ENCODE measurements around the gene DDX6. TPM values are rescaled to one million over a fixed set of nuclear protein-coding genes. Genes with fewer than 3 reads are reported as not detected.
A peak's percentile ranks its signal among the peaks of the same experiment; 100 is the strongest.
"Not testable (repeated sequence)": the region's sequence is repeated elsewhere in the genome, so short reads cannot be mapped to it uniquely, and the experiment has no call there.

The DDX6 gene
- total RNA-seq, 1 experiment from 2014 or later, result 70.8 TPM

DNA sequence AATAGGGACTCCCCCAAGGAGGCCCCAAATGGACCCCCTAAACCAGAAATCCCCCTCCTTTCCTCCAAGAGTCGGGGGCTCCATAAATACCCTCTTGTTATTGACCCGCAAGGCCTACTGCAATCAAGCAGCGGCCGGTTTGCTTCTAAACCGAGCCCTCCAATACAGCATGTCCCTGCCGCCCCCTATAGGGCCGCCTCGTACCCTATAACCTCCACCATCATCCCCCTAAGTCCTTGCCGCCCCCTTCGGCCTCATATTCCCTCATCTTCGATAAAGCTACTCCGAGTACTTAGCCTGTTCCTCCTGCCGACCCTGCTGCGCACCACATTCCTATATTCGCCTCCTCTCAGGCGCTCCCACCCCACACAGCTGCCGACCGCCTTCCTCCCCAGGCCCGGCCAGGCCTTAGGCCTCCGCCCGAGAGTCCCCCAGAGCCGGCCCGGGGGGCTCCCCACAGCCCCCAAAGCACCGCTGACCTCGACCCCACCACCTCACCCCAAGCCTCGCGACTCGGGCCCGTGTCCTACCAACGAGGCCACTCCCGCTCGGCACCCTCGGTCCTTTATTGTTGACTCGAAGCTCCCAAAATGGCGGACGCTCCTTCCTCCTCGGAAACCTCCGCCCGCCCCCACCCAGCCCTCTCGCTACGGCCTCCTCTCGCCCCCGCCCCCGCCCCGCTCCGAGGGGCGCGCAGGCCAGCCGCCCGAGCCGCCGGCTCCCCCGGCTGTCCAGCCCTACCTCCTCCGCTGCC is 430 bp downstream of the DDX6 start:
- peak; percentile 43 for DNase-seq (ENCODE audit: low read depth)

DNA sequence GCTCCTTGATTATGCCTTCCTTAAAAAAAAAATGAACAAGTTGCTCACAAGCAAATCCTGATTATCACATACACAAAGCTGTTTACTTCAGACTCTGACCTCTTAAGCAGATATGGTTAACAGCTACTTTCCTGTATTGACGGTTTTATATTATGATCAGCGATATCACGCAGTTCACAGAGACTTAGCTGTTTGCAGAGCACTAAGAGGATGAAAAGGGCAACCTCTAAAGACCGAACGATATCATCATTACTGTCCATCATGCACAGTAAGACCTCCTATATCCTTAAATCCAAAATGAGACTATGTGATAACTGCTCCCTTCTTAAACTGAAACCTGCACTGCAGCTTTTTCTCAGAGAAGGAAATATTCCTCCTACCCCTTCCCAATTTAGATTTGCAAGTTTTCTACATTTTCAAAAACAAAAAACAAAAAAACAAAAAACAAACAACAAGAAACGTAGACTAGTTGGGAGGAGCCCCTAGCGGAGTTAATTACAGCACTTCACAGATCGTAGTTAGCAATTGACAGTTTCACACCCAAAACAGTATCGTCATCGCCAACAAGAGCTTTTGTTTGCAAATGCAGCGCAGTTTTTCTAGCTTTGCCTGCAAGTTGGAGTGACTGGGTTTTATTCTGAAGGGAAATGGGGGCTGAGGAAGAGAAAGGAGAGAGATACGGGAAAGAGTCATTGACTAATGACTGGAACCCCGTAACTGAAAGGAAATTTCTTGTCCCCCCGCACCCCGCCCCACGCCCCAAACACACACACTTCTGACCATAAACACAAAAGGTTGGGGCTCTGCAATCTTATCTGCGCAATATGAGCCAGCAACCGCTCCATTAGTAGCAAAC is 1.2 kb downstream of the DDX6 start:
- peak; percentile 24 for DNase-seq (ENCODE audit: low read depth)

DNA sequence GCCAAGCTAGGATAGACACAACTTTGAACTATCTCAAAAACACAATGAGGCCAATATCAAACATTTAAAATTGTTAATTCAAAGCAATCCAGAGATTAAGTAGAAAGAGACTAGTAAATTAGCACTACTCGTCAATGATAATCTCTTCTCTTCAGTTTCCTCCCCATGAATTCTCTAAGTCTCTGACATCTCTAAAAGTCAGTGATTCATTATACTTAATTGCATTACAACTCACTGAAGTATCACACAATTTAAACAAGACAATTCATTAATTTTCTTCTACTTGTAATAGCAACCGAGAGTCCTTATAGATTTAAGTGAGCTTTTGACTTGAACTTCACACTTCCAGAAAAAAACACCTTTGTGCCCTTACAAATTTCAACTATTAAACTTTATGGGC is 4.3 kb downstream of the DDX6 start:
- no peak for DNase-seq (ENCODE audit: low read depth)

DNA sequence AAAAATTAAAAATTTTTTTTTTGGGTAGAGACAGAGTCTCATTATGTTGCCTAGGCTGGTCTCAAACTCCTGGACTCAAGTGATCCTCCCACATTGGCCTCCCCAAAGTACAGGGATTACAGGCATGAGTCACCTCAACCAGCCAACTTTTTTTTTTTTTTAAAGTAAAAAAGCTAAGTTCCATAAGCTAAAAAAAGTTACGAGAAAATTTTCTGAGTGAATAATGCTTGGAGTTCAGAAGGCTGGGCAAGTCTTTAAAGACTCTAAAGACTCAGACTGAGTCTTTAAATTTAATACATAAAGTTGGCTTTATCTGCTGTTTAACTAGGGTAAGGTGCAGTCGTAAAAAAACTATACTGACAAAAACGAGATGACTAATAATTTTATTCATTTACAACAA is 5.6 kb downstream of the DDX6 start:
- DNase-seq (ENCODE audit: low read depth), result peak; percentile 72

DNA sequence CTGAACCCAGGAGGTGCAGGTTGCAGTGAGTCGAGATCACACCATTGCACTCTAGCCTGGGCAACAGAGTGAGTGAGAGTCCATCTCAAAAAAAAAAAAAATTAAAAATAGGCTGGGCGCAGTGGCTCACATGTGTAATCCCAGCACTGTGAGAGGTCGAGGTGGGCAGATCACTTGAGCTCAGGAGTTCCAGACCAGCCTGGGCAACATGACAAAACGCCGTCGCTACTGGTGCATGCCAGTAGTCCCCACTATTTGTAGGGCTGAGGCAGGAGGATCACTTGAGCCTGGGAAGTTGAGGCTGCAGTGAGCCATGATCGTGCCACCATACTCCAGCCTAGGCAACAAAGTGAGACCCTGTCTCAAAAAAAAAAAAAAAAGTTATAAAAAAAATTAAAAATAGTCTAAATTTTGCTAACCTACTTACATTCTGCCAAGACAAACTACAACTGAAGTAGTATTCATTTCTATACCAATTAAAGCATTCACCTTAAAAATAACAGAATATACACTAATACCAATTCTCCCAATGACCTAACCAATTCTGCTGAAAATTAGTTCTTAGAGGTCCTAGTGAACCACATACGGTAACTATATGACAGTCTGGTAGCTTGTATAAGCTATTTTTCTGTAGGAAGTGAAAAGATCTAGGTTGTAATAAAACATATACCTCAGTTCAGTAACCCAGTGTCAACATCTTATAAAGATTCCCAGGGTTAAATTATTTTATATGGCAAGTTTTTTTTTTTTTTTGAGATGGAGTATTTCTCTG is 7.1 kb downstream of the DDX6 start:
- DNase-seq (ENCODE audit: low read depth), result no peak

DNA sequence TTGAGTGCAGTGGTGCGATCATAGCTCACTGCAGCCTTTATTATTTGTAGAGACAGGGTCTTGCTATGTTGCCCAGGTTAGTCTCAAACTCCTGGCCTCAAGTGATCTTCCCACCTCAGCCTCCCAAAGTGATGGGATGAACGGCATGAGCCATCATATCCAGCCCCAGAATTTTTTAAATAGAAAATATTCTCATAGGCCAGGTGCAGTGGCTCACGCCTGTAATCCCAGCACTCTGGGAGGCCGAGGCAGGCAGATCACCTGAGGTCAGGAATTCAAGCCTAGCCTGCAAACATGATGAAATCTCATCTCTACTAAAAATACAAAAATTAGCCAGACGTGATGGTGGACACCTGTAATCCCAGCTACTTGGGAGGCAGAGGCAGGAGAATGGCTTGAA is 7.6 kb downstream of the DDX6 start:
- not testable (repeated sequence) for DNase-seq (ENCODE audit: low read depth)

DNA sequence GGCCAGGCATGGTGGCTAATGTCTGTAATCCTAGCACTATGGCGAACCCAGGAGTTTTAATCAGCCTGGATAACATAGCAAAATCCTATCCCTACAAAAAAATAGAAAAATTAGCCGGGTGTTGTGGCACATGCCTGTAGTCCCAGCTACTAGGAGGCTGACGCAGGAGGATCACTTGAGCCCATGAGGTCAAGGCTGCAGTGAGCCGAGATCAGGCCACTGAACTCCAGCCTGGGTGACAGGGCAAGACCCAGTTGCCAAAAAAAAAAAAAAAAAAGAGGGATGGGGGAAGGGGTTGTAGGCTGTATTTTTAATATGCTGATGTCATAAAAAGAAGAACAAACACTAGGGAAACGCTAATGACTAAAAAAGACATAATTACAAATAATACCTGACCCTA is 12.1 kb downstream of the DDX6 start:
- DNase-seq (ENCODE audit: low read depth), result no peak

DNA sequence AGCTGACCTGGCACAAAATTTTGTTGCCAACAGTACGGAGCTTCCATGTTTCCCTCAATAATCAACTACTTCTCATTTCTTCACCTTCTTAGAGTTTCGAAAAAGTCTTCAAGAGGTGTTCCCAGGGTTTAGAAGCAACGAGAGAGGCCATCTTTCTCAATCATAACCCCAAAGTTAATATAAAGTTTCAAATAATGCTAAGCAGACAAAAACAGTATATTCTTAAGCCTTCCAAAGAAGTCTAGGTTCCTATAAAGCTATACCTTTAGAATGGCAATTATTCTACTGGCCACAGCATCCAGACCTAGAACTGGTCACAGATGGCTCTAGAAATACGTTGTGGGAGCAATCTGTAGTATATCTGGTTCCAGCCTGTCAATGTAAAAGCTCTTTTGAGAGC is 16.9 kb downstream of the DDX6 start:
- DNase-seq (ENCODE audit: low read depth), result no peak

DNA sequence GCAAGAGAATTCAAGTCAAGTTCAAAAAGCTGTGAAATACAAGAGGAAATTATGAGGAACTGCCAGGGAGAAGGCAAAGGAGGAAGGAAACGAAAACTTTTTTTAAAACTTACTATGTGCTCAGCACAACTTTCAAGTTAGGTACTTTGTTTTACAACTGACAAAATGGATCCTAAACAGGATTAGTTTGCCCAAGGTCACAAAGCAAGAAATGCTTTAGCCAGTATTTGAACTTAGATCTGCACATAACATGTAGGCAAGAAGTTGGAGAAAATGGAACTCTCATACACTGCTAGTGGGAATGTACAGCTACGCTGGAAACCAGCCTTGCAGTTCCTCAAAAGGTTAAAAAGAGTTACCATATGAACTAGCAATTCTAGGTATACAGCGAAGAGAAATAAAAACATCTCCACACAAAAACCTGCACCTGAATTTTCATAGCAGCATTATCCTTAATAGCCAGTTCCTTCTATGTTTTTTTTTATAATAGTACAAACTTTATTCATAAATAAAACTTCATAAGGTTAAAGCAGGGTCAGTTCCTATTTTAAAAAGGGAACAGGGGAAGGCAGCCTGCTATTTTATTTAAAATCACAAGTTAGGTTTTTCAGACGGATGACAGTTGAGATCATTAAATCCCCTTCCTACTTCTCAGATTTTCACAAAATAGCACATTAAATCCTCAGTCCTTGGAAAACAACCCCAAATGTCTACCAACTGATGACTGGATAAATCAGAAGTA is 19.2 kb downstream of the DDX6 start:
- DNase-seq (ENCODE audit: low read depth), result no peak

DNA sequence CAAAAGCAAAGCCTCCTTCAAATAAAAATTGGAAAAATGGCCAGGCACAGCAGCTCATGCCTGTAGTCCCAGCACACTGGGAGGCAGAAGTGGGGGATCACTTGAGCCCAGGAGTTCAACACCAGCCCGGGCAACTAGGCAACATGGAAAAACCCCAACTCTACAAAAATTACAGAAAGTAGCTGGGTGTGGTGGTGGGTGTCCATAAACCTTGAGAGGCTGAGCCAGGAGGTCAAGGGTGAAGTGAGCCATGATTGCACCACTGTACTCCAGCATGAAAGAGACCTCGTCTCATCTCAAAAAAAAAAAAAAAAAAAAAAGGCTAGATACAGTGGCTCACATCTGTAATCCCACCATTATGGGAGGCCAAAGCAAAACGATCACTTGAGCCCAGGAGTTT is 22.3 kb downstream of the DDX6 start:
- DNase-seq (ENCODE audit: low read depth), result no peak

DNA sequence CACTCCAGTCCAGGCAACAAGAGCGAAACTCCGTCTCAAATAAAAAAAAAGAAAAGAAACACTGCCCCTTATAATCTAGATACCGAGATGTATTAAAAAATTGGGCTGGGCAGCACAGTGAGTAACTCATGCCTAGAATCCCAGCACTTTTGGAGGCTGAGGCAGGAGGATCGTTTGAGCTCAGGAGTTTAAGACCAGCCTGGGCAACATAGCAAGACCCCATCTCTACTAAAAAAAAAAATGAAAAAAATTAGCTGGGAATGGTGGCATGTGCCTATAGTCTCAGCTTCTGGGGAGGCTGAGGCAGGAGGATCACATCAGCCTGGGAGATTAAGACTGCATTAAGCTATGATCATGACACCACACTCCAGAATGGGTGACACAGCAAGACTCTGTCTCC is 24.9 kb downstream of the DDX6 start:
- DNase-seq (ENCODE audit: low read depth), result no peak

DNA sequence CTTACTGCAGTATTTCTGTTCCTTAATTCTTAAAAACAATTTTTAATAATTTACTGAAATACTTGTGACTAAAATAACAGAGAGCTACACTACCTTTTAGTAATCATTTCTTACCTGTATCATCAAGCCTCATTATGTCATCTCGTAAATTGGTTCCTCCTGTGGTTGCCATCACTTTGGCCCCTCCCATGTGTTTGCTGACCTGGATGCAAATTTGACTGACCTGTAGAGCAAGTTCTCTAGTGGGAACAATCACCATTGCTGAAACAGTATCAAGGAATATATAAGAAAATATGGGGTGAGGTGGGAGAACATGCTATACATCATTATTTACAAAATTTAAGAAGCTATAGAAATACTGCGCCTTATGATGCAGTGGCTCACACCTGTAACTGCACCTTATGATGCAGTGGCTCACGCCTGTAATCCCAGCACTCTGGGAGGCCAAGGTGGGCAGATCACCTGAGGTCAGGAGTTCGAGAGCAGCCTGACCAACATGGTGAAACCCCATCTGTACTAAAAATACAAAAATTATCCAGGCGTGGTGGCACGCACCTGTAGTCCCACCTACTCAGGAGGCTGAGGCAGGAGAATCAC is 25.8 kb downstream of the DDX6 start:
- not testable (repeated sequence) for DNase-seq (ENCODE audit: low read depth)

DNA sequence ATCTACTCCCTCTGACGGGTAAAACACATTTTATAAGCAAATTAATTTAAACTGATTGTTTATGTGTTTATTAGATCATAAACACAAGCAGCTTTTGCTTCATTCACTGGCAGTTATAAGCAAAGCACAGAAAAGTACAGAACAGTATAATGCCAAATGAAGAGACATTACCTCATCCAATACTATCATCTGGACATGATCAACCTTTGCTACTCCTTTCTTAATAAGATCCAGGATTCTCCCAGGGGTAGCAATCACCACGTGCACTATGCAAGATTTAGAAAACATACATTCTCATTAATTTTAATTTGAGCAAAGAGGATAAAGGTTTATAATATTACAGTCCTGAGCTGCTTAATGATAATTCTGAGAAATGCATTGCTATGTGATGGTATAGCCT is 27.9 kb downstream of the DDX6 start:
- no peak for DNase-seq (ENCODE audit: low read depth)

DNA sequence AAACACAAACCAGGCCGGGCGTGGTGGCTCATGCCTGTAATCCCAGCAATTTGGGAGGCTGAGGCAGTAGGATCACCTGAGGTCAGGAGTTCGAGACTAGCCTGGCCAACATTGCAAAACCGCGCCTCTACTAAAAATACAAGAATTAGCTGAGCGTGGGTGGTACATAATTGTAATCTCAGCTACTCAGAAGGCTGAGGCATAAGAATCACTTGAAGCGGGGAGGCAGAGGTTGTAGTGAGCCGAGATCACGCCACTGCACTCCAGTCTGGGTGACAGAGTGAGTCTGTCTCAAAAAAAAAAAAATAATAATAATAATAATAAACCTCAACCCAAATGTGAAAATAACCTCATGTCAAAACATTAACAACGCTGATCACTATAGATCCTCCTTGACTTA is 29.0 kb downstream of the DDX6 start:
- DNase-seq (ENCODE audit: low read depth), result not testable (repeated sequence)

DNA sequence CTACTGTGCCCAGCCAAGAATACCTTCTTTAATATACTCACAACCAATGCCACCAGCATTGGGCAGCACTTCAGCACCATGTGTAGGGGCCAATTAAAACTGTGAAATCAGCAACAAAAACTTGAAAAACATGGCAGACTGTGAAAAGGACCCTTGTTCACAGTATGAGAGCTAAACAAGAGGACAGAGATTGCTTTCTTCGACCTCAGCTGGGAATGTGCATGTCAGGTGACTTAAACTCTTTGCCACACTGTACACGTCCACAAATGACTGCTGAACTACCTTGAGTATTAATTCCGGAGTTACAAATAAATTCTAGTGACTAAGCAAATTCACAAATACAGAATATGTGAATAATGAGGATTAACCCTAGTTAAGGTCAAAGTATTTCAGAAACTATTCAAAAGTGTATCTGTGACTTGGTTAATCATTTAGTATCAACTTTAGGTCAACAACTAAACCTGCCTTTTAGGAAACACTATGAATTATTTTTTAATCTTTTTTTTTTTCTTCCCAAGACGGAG is 33.0 kb downstream of the DDX6 start:
- no peak for DNase-seq (ENCODE audit: low read depth)

DNA sequence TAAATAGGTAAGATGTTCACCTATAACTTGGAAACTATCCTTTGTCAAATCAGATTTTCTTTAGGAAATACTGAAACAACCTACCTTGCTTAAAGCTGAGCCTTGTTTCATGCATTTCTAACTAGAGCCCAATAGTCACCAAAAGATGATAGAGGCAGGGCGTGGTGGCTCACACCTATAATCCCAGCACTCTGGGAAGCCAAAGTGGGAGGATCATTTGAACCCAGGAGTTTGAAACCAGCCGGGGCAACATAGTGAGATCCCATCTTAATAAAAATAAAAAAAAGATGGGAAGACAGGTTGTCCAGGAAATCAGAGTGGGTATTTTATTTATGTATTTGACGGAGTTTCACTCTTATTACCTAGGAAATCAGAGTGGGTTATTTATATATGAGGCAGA is 38.3 kb downstream of the DDX6 start:
- no peak for DNase-seq (ENCODE audit: low read depth)

DNA sequence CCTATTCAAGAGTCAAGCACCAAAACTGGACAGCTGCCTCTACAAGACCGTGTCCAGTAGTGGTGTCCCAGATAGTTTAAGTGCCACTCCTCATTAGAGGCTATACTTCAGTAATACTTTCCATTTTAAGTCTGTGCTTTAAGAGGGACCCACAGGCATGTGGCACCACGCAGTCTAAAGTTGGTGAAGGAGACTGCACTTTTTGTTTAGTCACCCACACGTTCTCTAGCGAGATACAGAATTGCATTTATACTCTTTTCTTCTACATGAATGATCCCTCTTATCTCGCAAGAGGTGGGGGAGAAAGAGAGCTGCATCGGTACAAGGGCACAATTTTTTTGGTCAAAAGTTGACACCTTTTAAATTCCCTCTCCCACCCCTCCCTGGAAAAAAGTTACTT is 41.5 kb downstream of the DDX6 start:
- no peak for DNase-seq (ENCODE audit: low read depth)

DNA sequence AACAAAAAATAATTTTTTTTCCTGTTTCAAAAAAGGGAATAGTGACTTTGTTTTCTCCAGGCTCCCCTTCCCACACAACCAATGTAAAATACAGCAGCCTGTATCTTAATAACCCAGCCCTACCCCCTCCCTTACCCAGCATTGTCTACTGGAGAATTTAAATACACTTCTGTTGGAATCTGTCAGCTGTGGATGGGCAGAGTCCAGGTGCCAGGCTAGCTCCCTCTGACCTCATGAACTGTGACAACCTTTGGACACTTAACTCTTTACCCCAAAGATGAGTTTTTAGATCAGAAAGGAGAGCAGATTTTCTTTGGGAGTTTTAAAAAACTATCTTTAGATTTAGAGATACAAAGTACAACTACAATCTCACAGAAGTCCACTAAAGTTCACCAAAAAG is 42.9 kb downstream of the DDX6 start:
- no peak for DNase-seq (ENCODE audit: low read depth)

DNA sequence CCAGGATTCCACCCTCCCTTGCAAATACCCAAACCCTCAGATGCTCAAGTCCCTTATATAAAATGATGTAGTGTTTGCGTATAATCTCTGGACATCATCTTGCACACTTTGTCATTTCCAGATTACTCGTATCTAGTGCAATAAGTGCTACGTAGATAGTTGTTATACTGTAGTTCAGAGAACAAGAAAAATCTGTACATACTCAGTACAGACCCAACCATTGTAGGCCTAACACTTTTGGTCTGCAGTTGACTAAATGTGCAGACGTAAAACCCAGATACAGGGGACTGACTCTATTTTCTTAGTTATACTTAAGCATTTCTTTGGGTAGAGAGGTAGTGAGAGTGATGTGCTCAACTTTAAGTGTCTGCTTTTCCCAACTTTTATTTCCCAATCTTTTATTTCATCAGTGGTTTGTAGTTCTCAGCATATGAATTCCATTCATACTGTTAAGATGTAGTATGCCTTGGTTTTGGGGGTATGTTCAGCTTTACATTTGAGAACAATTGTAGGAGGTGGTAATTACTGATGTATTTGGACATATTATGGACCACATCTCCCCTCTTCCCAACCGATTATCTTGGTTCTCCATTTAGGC is 43.9 kb downstream of the DDX6 start:
- DNase-seq (ENCODE audit: low read depth), result no peak

DNA sequence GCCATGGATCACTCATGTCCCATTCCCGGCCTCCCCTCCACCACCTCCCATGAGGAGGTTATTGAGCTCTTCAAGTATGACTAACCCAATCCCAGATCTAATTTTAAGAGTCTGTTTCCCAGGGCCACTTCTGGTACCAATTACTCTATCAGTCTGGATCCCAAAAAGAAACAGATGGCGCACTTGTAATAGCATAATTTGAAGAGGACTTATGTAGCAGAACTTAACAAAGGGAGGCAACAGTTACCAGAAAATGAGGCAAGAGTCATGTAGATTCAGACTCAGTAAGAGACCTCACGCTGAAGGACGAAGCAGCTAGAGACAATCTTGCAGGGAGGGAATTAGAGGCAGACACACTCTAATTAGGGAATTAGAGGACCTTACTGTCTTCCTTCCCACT is 46.9 kb downstream of the DDX6 start:
- DNase-seq (ENCODE audit: low read depth), result no peak

DNA sequence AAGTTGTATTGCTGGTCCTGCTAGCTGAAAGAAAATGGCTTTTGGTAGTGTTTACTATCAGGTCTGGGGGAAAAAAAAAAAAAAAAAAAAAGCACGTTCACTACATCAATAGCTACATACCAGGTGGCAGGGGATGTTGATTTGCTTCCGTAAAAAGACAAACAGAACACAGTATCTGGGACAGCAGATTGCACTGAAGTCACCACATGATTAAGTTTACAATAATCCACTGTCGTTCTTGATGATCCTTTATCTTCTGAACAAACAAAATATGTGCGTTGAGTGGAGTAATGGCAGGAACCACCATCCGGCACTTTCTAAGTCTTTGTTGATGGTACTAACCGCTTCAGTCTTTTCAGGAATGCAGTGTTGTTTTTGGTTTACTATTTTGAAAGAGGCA is 48.7 kb downstream of the DDX6 start:
- DNase-seq (ENCODE audit: low read depth), result no peak
